ENCODE measurements around the gene XYLT1.

- no peak for TF ChIP-seq SMC3 (IDR thresholded peaks at IDR 0.05; ENCODE audit: low read depth, low read length)
- no peak for TF ChIP-seq CTCF (IDR thresholded peaks at IDR 0.05)
- no peak for TF ChIP-seq NFIC (IDR thresholded peaks at IDR 0.05; ENCODE audit: borderline replicate concordance)
- no peak for TF ChIP-seq NRF1 (IDR thresholded peaks at IDR 0.05; ENCODE audit: low read depth, low read length)
- TF ChIP-seq USF2 (IDR thresholded peaks at IDR 0.05; ENCODE audit: borderline replicate concordance, low read depth, low read length) = no peak
- TF ChIP-seq EP300 (IDR thresholded peaks at IDR 0.05; ENCODE audit: borderline replicate concordance in 1 of 2, low read depth in 1 of 2, low read length in 1 of 2) = no peak
- no peak for TF ChIP-seq RXRA (IDR thresholded peaks at IDR 0.05; ENCODE audit: borderline replicate concordance, low read depth)
These were observed 195.4 kb downstream of the XYLT1 start for GRCh38 chr16:17275076-17276009.

All from SK-N-SH (cell line).